NCI-H460 (cell line): ENCODE results near the gene OTP. TPM values are rescaled to one million over a fixed set of nuclear protein-coding genes. Genes with fewer than 3 reads are reported as not detected.

Experiments used
- DNase-seq: peaks from one replicate; pipeline ENCODE4 v3.0.0-alpha.2; 2016; ENCODE audit warnings: low read depth; ENCODE audit errors: extremely low read depth
- polyA plus RNA-seq: library from polyadenylated mRNA; depleted of rRNA; stranded (reverse); fragments of >200 nt; gene quantifications from 2 replicates; pipeline ENCODE4 v1.2.3, GENCODE V29; 2014; cell fraction: nucleus; rRNA removed
- total RNA-seq: library from RNA; depleted of rRNA; stranded (reverse); fragments of >200 nt; shearing (Covaris generic); gene quantifications from 2 replicates; pipeline ENCODE4 v1.2.3, GENCODE V29; 2014; rRNA removed

Gene OTP
- total RNA-seq, result not detected in 2 replicates
- polyA plus RNA-seq, result not detected in 2 replicates

- no peak for DNase-seq
Observed at GRCh38 chr5:77637998-77638762, at the start of gene OTP. Gene OTP (minus strand): TSS chr5:77638713. CDS start chr5:77638549, 164 bp downstream.

GRCh38 chr5:77683171-77683732, 44.7 kb upstream of the OTP start:
- DNase-seq, result no peak

GRCh38 chr5:77670526-77670925, 32.0 kb upstream of the OTP start:
- no peak for DNase-seq

GRCh38 chr5:77669677-77670076, 31.2 kb upstream of the OTP start:
- no peak for DNase-seq

- DNase-seq, result no peak
Observed at GRCh38 chr5:77663090-77663863, 24.8 kb upstream of the OTP start.

- no peak for DNase-seq
Observed at GRCh38 chr5:77662635-77663034, 24.1 kb upstream of the OTP start.

GRCh38 chr5:77658662-77659061, 20.1 kb upstream of the OTP start:
- DNase-seq, result no peak

- no peak for DNase-seq
Observed at GRCh38 chr5:77651343-77651742, 12.8 kb upstream of the OTP start.

- no peak for DNase-seq
Observed at GRCh38 chr5:77650686-77651085, 12.2 kb upstream of the OTP start.

- no peak for DNase-seq
Observed at GRCh38 chr5:77649776-77650175, 11.3 kb upstream of the OTP start.

- no peak for DNase-seq
Observed at GRCh38 chr5:77645995-77646639, 7.6 kb upstream of the OTP start.

GRCh38 chr5:77645158-77645994, 6.9 kb upstream of the OTP start:
- peak; percentile 9 for DNase-seq

- no peak for DNase-seq
Observed at GRCh38 chr5:77644371-77645157, 6.1 kb upstream of the OTP start.

GRCh38 chr5:77643654-77644370, 5.3 kb upstream of the OTP start:
- no peak for DNase-seq

- DNase-seq, result no peak
Observed at GRCh38 chr5:77642738-77643653, 4.5 kb upstream of the OTP start.

- DNase-seq, result no peak
Observed at GRCh38 chr5:77641963-77642737, 3.6 kb upstream of the OTP start.

- DNase-seq, result no peak
Observed at GRCh38 chr5:77641397-77641943, 3.0 kb upstream of the OTP start.
